HG03066 (cell line): ENCODE results near the gene ZC3HAV1.
"Not testable (repeated sequence)": the region's sequence is repeated elsewhere in the genome, so short reads cannot be mapped to it uniquely, and the experiment has no call there.

Source experiments
- ATAC-seq: cut with Tn5 transposase; IDR thresholded peaks from one replicate; pipeline ENCODE4 v1.9.1; 2021; ENCODE audit warnings: low read depth; ENCODE audit not compliant: unreplicated experiment

The ZC3HAV1 gene

DNA sequence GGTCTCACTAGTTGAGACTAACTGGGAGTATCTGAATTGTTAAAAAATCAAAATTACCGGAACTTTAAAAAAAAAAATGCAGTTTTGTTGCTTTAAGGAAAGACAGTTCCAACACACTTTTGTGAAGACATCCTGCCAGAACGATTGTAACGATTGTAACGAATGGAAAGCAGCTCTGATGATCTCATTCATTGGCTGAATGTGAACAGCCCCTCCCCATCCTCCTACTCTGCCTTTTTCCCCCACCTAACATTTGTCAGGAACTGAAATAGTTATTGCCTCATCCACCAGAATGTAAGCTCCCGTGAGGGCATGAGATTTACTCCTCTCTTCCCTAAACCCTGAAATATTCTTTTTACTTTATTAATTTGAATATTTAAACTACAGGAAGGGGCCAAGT is 50.6 kb downstream of the ZC3HAV1 start:
- no peak for ATAC-seq

GRCh38 chr7:139055674-139056073 is 53.8 kb downstream of the ZC3HAV1 start:
- no peak for ATAC-seq

DNA sequence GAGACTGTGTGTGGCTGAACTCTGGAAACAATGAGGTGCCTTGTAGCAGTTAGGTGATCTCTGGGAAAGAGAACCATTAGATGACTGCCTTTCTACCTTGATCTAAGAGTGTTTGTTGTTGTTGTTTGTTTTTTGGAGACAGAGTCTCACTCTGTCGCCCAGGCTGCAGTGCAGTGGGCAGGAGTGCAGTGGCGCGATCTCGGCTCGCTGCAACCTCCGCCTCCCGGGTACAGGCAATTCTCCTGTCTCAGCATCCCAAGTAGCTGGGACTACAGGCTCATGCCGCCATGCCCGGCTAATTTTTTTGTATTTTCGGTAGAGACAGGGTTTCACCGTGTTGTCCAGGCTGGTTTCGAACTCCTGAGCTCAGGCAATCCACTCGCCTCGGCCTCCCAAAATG is 54.9 kb downstream of the ZC3HAV1 start:
- not testable (repeated sequence) for ATAC-seq

- ATAC-seq: no peak
Measured at GRCh38 chr7:139054101-139054500, 55.4 kb downstream of the ZC3HAV1 start.

DNA sequence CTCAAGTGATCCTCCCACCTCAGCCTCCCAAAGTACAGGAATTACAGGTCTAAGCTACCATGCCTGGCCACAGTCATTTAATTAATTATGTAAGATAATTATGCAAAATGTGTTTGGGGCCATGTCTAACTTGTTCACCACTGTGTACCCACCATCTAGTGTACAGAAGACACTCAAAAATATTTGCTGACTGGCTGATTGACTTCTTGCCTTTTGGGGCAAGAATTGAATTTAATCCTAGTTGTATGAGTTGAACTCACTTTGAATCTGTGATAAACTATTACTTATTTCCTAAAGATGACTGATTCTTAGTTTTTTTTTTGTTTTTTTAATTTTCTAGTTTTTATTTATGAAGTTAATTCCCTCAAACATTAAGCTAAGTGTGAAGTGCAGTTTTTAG is 57.9 kb downstream of the ZC3HAV1 start:
- ATAC-seq: no peak

DNA sequence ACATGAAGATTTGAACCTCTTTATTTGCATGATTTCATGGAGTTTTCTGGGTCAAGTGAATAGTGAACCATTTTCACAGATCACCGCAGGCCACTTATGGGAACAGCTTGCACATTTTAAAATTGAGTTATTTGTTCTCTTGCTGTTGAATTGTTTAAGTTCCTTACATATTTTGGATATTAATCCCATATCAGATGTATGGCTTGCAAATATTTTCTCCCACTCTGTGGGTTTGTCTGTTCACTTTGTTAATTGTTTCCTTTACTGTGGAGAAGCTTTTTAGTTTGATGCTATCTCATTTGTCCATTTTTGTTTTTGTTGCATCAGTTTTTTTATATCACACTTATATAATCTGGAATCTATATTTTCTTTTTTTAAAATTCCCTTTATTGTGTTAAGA is 59.6 kb downstream of the ZC3HAV1 start:
- ATAC-seq: no peak

DNA sequence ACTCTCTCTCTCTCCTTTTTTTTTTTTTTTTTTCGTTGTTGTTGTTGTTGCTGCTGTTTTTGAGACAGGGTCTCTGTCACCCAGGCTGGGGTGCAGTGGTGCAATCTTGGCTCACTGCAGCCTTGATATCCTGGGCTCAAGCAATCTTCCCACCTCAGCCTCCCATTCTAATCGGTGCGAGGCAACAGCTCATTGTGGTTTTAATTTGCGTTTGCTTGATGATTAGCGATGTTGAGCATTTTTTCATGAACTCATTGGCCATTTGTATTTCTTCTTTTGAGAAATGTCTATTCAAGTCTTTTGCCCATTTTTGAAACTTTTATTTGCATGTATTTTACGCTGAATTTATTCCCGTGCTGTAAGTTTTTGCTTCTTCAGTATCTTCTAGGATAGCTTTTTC is 60.4 kb downstream of the ZC3HAV1 start:
- no peak for ATAC-seq

GRCh38 chr7:139047970-139048369 is 61.5 kb downstream of the ZC3HAV1 start:
- ATAC-seq: no peak

DNA sequence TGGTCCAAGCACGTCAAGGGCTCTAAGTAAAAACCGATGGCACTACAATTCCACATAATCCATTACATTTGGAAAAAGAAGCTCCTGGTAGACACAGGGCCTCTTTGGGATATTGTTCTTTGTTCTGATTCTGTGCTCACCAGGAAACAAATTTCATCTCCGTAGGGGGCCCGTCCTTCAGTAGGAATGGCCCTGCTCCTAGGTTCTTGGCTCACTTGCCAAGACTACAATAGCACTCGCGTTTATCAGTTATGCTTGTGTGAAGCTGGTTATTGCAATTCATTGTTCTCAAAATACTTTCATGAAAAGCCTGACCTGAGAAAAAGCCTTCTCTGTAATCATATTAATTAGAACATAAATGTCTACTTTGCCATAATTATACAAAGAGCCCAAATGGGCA is 63.4 kb downstream of the ZC3HAV1 start:
- no peak for ATAC-seq

DNA sequence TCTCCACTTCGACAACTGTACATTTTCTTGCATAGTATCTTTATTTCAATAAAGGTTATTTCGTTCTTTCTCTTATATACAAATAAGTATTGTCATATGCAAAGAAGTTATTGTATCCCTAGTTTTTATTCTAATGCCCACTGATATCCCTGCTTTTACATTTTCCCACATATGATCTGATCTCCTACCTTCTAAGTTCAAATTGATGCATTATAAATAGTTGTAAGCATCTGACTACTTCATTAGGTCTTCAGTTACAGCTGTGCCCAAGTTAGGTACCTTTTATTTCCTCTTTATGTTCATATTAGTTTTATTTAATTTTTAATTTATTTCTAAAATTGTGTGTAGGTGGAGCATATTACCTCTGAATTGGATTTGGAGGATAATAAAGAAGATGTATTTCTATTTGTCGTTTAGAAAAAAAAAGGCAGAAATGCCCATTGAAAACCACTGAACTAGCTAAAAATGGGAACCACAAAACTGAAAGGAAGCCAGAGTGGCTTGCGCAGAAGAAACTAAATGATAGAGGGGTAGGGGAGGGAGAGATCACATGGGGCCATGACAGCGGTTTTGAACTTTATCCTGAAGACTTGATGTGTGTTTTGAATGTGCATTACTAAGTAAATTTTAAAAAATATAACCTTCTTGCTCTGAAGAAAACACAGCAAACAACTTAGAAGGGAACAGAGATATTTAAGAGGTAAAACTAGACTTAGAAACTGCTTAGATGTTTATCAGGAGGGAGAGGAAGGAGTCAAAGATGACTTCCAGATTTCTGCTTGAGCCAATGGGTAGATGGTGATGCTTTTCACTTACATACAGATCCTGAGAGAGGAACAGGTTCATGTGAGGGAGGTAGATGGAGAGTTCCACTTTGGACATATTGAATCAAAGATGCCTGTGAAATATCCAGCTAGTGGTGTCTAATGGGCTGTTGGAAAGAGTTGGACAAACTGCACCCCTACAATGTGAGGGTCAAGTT is 64.4 kb downstream of the ZC3HAV1 start:
- ATAC-seq: peak; percentile 57

- no peak for ATAC-seq
Measured at GRCh38 chr7:139043823-139044812, 65.4 kb downstream of the ZC3HAV1 start.

- no peak for ATAC-seq
Measured at GRCh38 chr7:139041378-139042085, 68.0 kb downstream of the ZC3HAV1 start.

DNA sequence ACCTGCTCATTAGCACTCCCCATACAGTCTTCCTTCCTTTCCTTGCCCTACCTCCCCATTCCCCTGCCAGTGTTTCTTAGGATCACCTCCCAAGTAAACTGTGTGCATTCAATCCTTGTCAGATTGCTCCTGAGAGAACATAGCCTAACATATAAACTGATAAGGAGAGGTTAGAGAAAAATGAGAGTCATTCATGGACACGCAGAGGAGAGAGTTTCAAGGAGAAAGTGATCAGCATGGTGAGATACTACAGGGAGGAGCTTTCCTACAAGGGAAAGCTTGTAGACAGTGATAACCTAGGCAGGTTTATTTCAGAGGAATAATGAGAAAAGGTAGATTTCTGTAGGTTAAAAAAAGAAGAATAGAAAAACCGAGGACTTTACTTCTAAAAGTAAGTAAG is 70.8 kb downstream of the ZC3HAV1 start:
- no peak for ATAC-seq

- ATAC-seq: no peak
Measured at GRCh38 chr7:139036901-139037300, 72.6 kb downstream of the ZC3HAV1 start.

- peak; percentile 79 for ATAC-seq
Measured at GRCh38 chr7:139035586-139036353, 73.8 kb downstream of the ZC3HAV1 start, which contains the start of gene ZC3HAV1L. Gene ZC3HAV1L, minus strand, starts transcription at chr7:139036042. Its CDS starts 25 bp downstream, at chr7:139036017.

DNA sequence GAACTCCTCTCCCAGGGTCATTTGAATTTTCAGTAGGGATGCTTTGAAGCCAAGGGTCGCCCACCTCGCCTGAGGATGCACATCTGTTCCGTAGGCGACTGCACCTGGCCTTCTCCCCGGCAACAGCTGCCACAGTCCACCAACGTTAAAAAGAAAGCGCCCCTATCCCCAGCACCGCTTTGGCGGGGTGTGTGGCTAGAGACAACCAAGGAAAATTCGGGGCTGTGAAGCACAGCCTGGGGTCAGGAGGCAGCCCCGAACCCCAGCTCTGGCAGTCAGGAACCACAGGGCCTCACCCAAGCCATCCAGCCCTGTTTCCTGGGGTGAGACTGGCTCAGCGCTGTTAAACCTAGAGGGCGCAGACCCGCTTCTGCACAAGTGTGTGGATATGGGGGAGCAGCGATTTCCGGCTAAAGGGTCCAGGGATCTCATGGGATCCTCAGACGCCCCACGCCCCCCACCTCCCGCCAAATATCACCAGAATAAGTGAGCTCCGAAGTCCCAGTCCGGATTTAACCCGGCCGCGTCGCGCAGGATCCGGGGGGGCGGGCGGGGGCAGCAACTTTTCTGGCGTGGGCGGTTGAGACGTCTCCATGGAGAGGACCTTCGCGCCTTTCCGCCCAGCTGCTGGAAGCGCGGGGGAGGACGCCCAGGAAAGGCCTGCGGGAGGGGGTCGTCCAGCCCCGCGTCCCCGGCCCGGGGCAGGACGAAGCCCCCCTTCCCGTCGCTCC is 74.5 kb downstream of the ZC3HAV1 start:
- ATAC-seq: peak; percentile 40

- no peak for ATAC-seq
Measured at GRCh38 chr7:139034336-139034735, 75.2 kb downstream of the ZC3HAV1 start.

DNA sequence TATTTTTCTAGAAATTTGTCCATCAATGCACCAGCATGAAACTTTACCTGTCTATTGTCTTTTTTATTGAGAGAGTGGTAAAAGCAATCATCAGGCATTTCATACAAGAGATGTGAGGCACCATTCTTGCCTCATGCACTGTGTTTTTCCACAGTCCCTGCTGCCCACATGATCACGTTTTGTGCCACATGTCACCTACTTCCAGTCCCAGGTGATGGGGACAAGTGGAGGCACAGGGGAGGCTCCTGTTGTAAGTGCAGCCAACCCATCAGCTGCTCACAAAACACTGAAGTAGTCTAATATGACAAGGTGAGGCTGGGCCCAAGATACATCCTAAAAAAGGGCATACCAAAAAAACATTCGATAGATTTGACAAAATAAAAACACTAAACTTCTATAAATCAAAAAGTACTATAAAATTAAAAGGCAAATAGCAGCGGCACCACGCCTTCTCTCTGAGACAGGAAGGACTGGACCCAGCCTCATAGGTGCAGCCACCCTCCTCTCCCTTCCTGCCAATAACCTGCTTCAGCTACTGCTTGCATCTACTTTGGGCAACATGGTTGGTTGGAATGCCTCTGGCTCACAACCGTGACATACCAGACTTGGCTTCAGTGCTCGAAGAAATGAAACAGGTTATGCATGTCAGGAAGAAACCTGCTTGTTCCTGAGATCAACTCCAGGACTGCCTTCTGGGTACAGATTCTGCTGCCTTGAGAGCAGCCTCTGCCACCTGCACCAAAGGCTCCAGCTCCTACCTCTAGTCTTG is 76.0 kb downstream of the ZC3HAV1 start:
- ATAC-seq: no peak
